Posterior vena cava (tissue), 2 donors: Measurements from ENCODE around the gene DGKI. TPM values are rescaled to one million over a fixed set of nuclear protein-coding genes. Genes with fewer than 3 reads are reported as not detected.

Experiments used
- DNase-seq: peaks from one replicate; pipeline ENCODE4 v3.0.0-alpha.2; 2020; ENCODE audit warnings: low spot score
- intact Hi-C, 2 donors: fragments of 100-400 bp; cut with DNase I; formaldehyde crosslinking; loops; one replicate each; pipeline versions ENCODE4 v1.14.1 to v1.14.2; 2022 to 2023
- total RNA-seq, 2 donors: library from RNA; stranded (reverse); fragmentation: NEBNext Ultra II Directional; extraction: Animal tissue kit (Norgen Biotek cat#: 25700); gene quantifications; one replicate each; pipeline ENCODE4 v1.2.1, GENCODE V29; 2021
- donor health status: DM: yes; HTN: yes; CAD: no.
- donor health status: DM: yes; HTN: yes; CAD: no.

The DGKI gene
- total RNA-seq, 2 donors from 2014 or later: 2.4 to 6.1 TPM

DNA sequence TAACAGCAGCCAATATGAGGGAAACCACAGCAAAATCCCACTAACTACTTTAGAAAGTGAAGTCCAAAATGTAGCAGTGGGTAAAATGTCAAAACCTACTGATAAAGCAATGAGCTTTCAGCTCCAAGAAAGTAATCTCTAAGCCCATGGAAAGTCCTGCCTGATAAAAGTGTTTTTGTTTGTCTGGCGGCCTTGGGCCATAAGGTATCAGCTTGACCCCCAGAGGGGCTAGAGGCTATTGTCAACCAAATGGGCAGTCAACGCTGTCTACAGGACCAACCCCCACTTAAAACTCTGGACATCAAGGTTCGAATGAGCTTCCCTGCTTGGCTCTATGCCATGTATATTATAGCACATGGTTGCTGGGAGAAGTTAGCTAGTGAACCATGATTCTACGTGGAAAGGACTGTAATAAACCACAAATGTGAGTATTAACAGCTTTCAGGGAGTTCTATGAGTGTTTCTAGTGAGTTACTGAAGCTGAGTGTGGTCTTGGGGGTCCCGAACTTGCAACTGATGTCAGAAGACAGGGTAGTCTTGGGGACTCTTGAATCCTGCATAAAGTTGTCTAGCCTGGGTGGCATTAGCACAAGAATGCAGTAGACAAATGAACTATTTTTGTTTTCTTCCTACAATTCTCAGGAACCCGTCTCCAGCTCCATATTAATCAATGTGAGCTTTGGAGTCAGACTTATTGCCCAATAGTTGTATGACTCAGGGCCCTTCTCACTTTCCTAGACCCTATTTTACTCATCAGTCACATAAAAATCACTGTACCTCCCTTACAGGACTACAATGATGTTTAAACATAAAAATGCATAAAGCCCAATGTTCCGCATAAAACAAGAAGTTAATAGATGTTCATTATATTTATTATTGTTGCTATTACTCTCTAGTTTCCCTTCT is 164.9 kb downstream of the DGKI start:
- intact Hi-C loops: no loop called here
- no peak for DNase-seq

DNA sequence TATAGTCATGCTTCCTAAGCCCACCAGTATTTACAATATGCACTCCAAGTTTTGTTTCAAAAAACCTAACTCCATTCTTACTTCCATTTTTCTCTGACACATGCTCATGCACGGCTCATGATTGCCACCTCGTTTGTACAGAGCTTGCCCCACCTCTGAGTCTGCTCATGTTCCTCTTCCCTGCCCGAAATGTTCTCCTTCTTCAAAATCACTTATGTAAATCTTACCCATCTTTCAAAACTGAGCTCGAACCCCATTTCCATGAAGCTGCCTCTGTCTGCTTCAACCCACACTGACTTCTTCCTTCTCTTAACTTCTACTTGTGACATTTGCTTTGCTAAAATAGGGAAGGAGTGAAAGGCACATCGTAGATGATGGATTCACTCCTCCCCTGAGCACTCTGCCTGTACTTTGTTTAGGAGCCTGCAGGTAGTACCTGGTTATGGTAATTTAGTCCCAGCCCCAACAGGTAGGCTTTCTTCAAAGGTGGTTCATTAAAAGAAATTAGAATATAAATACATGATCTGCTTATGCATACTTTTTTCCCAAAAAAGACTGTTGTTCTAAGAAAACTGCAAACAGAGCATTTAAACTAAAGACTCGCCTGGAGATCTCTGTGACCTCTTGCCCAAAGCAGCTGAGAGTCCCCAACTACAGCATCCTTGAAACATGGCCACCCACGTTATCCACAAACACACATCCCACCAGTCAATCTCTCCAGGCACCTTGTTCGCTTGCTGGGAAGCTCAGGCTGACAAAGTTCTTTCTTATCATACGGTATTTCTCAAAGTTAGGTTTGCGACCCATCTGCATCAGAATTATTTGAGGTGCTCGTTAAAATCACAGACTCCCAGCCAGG is 172.0 kb downstream of the DGKI start:
- DNase-seq: no peak

DNA sequence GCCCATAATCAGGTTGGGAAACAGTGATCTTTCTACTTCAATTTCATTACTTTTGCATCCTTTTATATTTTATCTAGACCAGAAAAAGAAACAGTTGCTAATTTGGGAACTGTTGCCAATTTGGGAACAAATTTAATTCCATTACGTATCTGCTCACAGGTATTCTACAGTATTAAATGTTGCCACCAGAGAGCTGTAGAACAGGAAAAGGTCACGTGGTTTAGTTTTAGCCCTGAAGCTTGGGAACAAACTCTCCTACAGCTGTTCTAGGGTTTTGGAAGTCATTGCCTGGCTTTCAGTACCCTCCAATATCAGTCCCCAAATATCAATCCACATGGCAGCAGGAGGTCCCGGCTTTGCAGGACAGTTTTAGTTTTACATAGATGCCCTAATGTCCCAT is 172.7 kb downstream of the DGKI start:
- no peak for DNase-seq
- intact Hi-C loops: no loop called here

More for the DNA sequence above, 172.0 kb downstream of the DGKI start:
- intact Hi-C loops: no loop called here

DNA sequence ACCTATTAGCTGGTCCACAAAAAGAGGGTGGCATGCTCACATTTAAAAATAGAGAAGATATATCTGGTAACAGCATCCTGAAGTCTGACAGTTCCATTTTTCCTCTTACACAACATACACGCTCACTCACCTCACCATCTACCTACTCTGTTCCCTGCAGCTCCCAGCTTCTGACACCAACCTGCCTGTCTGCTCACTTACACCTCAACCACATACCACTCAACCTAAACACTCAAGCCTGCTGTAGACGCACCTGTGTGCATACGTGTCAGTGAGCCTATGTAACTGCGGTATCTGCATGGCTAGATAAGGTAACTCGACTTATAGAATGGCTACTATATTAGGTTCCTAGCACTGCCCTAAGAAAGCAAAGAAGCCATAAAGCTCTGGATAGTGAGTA is 174.9 kb downstream of the DGKI start:
- intact Hi-C loops: no loop called here
- no peak for DNase-seq

DNA sequence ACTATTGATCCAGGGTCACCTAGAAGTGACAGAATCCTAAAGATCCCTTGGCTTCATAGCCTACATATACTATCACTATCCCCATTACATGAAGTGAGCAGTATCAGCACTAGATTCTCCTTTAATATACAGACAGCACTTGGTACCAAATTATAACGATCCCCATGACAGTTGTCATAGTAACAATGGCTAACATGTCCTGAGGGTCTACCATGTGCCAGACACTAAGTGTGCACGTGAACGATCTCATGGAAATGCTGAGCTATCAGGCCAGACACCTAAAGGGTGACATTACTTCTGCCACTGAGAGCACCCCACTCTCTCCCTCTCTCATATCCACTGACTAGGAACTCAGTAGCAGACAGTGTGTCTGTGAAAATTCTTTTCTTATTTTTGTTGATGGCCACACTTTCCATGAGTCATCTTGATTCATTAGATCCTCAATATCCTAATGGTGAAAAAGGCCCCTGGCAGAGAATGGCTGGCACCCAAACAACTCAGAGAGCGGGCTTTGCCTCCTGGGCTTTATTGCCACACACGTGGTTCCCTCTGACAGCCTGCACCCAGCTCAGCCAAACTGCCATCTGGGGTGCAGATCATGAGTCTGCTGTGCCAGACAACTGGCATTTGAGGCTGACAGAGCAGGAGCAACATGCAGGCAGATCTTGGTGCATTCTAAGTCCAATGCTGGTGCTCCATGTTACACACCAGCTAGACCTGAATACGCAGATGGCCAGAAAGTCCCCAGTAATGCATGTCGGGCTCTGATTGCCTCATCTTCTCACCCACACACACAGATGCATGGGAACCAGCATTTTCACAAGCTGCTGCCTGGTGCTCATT is 176.3 kb downstream of the DGKI start:
- DNase-seq: no peak
- intact Hi-C loops: no loop called here

DNA sequence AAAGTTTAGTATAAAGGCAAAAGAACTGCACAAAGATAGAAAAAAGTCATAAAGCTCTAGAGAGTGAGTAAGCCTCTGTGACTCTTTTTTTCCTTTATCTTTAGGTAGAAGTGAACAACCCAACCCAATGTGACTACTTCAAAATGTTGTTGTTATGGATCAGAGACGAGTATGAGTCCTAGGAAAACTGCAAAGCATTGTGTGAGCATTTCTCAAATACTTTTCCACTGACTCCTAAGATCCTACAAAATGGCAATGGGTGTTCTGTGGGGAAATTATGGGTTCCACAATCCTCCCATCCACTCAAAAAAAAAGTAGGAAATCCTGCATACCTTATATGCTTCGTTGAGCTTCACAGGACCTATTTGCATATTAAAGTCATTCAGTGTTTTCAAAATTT is 177.1 kb downstream of the DGKI start:
- no peak for DNase-seq
- intact Hi-C loops: no loop called here

DNA sequence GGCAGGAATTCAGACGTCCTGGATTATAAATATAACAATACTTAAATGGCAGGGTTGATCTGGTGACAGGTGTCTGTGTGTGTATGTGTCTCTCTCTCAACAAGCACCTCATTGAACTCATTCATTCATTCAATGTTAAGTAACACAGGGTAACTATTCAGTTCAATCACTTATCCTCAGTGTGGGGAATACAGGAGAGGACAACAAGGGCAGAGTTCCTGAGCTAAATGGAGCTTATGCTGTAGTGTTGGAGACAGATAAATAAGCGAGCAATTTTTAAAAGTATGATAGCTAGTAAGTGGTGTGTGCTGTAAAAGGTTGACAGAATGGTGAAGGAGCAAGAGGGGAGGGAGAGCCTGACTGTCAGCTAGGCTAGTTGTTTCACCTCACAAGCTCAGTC is 178.4 kb downstream of the DGKI start:
- intact Hi-C loops: no loop called here
- no peak for DNase-seq

DNA sequence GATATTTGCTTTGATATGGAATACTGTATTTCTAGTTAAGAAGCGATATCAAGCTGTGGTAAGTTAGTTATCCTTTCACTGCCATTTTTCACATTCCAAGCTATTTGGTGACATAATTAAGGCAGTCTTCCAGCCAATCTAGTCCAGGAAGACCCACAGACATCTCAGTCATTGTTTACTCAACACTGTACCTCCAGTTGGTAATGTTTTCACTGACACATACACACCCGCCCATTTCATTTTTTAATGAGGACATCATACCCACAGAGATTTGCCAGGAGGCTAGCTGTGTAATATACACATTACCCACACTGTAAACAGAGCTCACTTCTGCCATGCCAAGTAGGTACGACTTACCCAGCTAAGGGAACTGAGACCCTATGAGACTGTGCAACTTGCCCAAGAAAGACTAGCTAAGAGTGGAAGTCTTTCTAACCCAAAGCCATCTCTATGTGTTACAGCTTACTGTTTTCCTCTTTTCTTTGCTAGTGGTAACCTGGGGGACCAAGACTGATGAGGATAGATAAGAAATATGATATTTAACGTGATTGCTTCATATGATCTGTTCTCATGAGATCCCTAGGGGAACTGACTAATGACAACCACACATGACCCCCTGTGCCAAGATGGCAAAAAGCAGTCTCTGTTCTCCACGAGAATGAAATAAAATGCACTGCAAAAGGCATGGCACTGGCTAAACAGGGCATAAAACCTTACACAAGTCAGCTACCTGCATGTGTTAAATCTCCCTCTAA is 179.0 kb downstream of the DGKI start:
- no peak for DNase-seq
- intact Hi-C loops: no loop called here

DNA sequence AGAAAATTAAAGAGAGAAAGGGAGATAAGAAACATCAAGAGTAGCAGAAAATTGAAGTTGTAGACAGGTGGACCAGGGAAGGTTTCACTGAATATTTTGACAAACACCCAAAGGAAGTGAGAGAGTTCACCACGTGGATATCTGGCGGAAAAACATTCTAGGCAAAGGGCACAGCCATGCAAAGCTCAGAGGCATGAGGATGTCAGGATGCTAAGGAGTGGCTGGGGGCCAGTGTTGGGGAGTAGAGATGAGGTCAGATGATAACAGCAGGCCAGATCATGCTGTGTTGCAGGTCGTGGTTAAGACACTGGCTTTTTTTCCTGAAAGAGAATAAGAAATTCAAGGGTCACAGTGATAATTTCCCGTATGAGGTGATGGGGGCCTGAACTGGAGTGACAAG is 181.9 kb downstream of the DGKI start:
- intact Hi-C loops: no loop called here
- DNase-seq: no peak

DNA sequence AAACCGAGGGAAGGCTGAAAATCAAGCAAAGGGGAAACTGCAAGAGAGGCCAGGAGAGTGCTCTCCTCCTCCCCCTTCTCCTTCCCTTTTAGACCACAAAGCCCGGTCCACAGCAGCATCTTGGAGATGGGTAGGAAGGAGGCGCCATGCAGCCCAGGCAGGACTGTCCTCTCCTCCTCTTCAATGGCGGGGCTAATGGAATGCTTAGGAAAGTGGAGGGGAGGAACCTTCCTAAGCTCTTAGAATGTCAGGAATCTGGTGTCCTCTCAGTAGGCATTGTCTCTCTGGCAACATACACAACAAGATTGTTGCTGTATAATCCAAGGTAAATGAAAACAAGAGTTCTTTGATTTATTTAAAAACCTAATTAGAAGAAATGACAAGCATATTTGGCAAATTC is 185.1 kb downstream of the DGKI start:
- intact Hi-C loops: no loop called here
- DNase-seq: no peak

DNA sequence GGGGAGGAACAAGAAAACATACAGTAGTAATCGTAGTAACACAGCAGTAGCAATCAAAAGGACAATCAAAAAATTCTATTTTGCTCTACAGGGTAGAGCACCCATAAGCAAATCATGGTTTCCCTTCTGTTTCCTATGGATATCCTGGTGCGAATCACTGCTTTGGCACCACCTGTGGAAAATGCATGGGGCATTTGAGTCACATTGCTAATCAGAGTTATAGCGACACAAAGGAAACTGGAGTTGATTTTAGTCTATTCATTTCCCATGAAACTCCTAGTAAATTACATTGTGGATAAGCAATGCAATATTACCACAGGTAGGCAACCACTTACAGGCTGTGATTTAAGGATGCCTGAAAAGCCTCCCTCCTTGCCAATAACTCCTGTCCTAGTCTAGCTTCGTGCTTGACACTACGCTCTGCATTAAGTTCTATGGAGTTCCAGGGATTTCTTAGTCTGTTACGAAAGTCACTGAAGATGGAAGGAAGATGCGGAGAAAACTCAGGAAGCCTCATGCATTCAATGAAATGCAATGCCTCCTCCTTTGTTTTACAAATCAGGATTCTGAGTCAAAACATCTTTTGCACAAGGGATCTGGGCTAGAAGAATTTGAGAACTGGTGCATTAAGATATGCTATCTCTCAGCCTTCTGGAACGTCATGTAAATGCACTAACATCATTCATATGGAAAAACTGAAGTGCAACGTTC is 188.4 kb downstream of the DGKI start:
- intact Hi-C loops: loop anchor here (5.0 kb wide), 2 partner anchors 239 to 349 kb away; no protein-coding TSS in a partner anchor
- no peak for DNase-seq

DNA sequence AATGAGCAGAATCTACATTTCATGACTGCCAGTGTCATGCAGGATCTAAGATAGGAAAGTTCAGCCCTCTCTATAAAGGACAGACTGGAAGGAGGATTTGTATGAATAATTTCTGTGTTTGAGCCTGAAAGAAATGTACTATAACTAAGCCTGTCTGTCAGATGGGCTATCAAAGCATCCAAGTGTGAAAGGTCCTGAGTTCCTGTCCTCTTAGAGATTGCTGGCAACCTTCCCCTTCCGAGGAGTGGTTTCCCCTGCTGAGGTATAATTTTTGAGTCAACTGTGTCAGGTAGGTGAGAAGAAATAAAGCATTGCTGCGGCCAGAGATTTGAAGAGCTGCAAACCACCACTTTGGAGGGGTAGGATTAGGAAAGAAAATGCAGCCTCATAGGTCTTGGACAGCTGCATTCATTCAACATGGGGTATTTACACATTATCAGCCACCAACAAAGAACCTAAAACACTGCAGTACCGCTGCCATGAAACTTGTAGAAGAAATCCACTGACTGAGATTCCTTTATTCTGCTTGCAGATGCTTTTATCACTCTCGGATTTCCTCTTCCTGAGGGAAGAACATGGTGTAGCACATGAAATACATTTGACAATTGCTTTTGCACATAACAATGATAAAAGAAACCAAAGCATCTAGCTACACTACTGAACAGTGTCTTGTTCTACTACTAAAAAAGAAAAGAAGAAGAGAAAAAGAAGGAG is 189.1 kb downstream of the DGKI start:
- intact Hi-C loops: loop anchor here (5.0 kb wide), 2 partner anchors 240 to 350 kb away; no protein-coding TSS in a partner anchor

DNA sequence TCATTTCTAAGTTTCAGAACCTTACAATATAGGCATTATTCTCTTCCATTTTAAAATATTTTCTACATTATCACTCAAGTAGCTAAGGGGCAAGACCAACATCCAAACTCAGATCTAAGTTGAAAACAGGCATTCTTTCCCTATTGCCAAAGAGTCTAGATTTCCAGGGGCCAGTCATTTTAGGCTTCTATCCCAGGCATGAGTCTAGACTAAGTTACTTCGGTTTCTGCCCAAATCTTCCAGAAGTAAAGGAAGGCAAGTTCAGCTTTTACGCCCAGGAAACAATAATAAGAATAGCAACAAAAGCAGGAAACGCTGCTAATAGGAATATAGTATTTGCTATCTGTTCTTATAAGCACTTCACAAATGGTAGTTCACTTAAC is 189.9 kb downstream of the DGKI start:
- intact Hi-C loops: loop anchor here (5.0 kb wide), 2 partner anchors 240 to 350 kb away; no protein-coding TSS in a partner anchor
- no peak for DNase-seq

More for the DNA sequence above, 189.1 kb downstream of the DGKI start:
- DNase-seq: no peak

DNA sequence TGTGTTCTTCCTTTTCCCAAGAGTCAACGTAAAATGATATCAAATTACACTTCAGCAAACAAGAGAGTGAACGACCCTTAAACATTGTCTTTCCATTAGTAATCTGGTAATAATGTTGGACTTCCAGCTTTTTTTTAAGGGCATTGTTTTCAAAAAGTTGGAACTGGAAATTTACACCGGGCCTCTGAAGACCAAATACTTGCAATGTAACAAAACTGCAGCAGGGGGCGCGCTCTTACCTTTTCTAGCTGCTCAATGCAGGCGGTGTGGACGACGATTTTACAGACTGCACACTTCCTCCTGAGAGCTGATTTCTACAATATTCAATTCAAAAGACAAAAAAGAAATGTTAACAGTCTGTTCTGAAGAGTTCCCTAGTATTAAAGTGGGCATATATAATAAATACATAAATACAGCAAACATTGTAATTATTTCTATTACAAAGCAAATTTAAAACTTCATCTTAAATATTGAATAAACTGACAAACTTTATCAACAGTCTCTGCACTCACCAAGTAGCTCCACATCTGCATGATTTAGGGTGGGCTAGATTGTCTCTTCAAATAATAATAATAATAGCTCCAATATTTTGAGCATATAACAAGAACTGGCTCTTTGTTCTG is 190.4 kb downstream of the DGKI start:
- intact Hi-C loops: loop anchor here (5.0 kb wide), 2 partner anchors 241 to 351 kb away; no protein-coding TSS in a partner anchor
- peak; percentile 94 for DNase-seq

DNA sequence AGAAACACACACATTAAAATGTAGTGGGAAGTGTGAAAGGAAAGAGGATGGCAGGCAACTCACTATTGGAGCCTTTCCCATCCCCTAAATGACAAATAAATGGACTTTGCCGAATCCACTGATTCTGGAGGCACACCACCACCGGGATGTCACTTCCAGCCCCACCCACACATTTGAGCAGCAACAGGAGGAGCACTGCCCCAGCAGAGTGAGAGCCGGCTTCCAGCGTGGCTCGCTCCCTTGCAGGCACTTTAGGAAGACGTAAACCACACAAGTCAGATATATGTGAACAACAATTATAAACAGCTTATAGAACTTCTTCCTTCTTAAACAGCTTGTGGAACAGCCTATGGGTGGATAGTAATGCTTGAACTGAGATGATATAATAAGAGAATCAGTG is 191.0 kb downstream of the DGKI start:
- DNase-seq: no peak
- intact Hi-C loops: loop anchor here (5.0 kb wide), 2 partner anchors 241 to 351 kb away; no protein-coding TSS in a partner anchor

DNA sequence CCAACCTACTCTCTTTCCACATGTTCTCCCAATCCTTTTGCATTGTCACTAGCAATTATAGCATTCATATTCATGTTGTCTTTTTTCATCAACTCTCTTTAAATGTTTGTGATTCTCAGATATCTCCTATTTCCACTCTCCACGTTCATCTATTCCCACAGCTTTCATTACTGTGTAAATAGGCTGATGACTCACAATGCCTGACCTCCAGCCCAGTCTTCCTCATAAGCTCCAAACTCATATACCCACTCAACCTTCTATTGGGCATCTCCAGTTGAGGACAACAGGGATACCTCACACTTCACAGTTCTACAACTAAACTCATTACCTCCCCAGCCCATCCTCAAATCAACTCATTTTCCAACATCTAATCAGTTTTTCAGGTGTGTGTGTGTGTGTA is 194.1 kb downstream of the DGKI start:
- intact Hi-C loops: loop anchor here in 1 of 2 donors (5.0 kb wide), 1 partner anchor 245 kb away; no protein-coding TSS in a partner anchor

More for the DNA sequence above, 194.1 kb downstream of the DGKI start:
- DNase-seq: no peak
